ENCODE measurements around the gene VPS18.

GRCh38 chr15:40900256-40901052 is 6.2 kb downstream of the VPS18 start:
- no peak for TF ChIP-seq CTCF (conservative IDR thresholded peaks at IDR 0.05; ENCODE audit: low read depth, low read length)
- TF ChIP-seq EZH2 (IDR thresholded peaks at IDR 0.05; ENCODE audit: borderline replicate concordance, low read depth, low read length, poor library complexity, severe bottlenecking) = no peak

Data from A673 (cell line).